GM19238 (cell line): ENCODE data around the gene G6PC1.
"Not testable (repeated sequence)": the region's sequence is repeated elsewhere in the genome, so short reads cannot be mapped to it uniquely, and the experiment has no call there.

Experiments
- DNase-seq: peaks from one replicate; pipeline ENCODE4 v3.0.0; 2011; ENCODE audit warnings: low spot score; ENCODE audit not compliant: insufficient read length

G6PC1 gene

GRCh38 chr17:42901535-42902229 is 1.1 kb downstream of the G6PC1 start:
- no peak for DNase-seq

- no peak for DNase-seq
Observed at GRCh38 chr17:42904110-42904469, 3.5 kb downstream of the G6PC1 start.

GRCh38 chr17:42906772-42907446 is 6.3 kb downstream of the G6PC1 start:
- DNase-seq = no peak

GRCh38 chr17:42908872-42909700 is 8.5 kb downstream of the G6PC1 start:
- no peak for DNase-seq

- DNase-seq = no peak
Observed at GRCh38 chr17:42913522-42913921, 12.9 kb downstream of the G6PC1 start.

- no peak for DNase-seq
Observed at GRCh38 chr17:42913981-42914617, 13.5 kb downstream of the G6PC1 start.

- not testable (repeated sequence) for DNase-seq
Observed at GRCh38 chr17:42915288-42915687, 14.7 kb downstream of the G6PC1 start.

- not testable (repeated sequence) for DNase-seq
Observed at GRCh38 chr17:42916388-42917235, 16.0 kb downstream of the G6PC1 start.

GRCh38 chr17:42917236-42917603 is 16.6 kb downstream of the G6PC1 start:
- no peak for DNase-seq

- no peak for DNase-seq
Observed at GRCh38 chr17:42918902-42919521, 18.4 kb downstream of the G6PC1 start.

- DNase-seq = not testable (repeated sequence)
Observed at GRCh38 chr17:42919522-42920077, 19.0 kb downstream of the G6PC1 start.

- no peak for DNase-seq
Observed at GRCh38 chr17:42920106-42920900, 19.7 kb downstream of the G6PC1 start.

GRCh38 chr17:42920922-42921321 is 20.3 kb downstream of the G6PC1 start:
- DNase-seq = no peak

GRCh38 chr17:42922294-42922693 is 21.7 kb downstream of the G6PC1 start:
- no peak for DNase-seq

- DNase-seq = not testable (repeated sequence)
Observed at GRCh38 chr17:42923472-42923871, 22.9 kb downstream of the G6PC1 start.

GRCh38 chr17:42924891-42925290 is 24.3 kb downstream of the G6PC1 start:
- DNase-seq = no peak

GRCh38 chr17:42928714-42929496 is 28.3 kb downstream of the G6PC1 start:
- peak; percentile 55 for DNase-seq

- DNase-seq = no peak
Observed at GRCh38 chr17:42929497-42929844, 28.9 kb downstream of the G6PC1 start.
